K562 (cell line): ENCODE data around the gene DEF6. TPM values are rescaled to one million over a fixed set of nuclear protein-coding genes. Genes with fewer than 3 reads are reported as not detected.

ENCODE experiments used
- AFF1 ChIP-seq, 2 experiments: fragments of 450-650 bp; IDR thresholded peaks; 2 replicates each; pipeline ENCODE4 v1.6.1; 2018; ENCODE audit warnings: mild to moderate bottlenecking in 2 of 2, low read depth in 1 of 2; ENCODE audit not compliant: partially characterized antibody in 2 of 2
- ATF6 ChIP-seq: sonication (generic); formaldehyde crosslinking; IDR thresholded peaks from 2 replicates; pipeline ENCODE4 v1.4.0; 2020; ENCODE audit warnings: mild to moderate bottlenecking, missing genetic modification reagents
- CREB3 ChIP-seq: fragments of 450-650 bp; conservative IDR thresholded peaks from 2 replicates; pipeline ENCODE4 v1.6.1; 2016; ENCODE audit warnings: missing genetic modification characterization, low read depth, mild to moderate bottlenecking, missing compliant biosample characterization, moderate library complexity
- CREBBP ChIP-seq: IDR thresholded peaks from one replicate; pipeline ENCODE4 v1.6.1; 2012; ENCODE audit warnings: low read depth, mild to moderate bottlenecking, control low read depth, inconsistent platforms, low read length
- DACH1 ChIP-seq: fragments of 450-650 bp; IDR thresholded peaks from 2 replicates; pipeline ENCODE4 v1.6.1; 2018; ENCODE audit not compliant: partially characterized antibody
- E2F4 ChIP-seq: sonication (generic); formaldehyde crosslinking; IDR thresholded peaks from 2 replicates; pipeline ENCODE4 v1.8.0; 2022; ENCODE audit warnings: mild to moderate bottlenecking, low read depth, missing genetic modification reagents
- FOXK1 ChIP-seq: sonication (generic); formaldehyde crosslinking; IDR thresholded peaks from 2 replicates; pipeline ENCODE4 v1.8.0; 2022; ENCODE audit warnings: missing genetic modification reagents, mild to moderate bottlenecking, borderline replicate concordance
- MXI1 ChIP-seq: IDR thresholded peaks from 2 replicates; pipeline ENCODE4 v1.6.1; 2011; ENCODE audit warnings: low read depth, mild to moderate bottlenecking, improper control_type of control experiment, low read length
- PHB ChIP-seq: fragments of 250-450 bp; sonication (Bioruptor Pico); IDR thresholded peaks from 2 replicates; pipeline ENCODE4 v1.5.0; 2021
- POLR2A ChIP-seq: fragments of 450-650 bp; conservative IDR thresholded peaks from 2 replicates; pipeline ENCODE4 v1.6.1; 2016
- POU5F1 ChIP-seq: fragments of 150-350 bp; IDR thresholded peaks from 2 replicates; pipeline ENCODE4 v1.6.1; 2014; ENCODE audit warnings: borderline replicate concordance, low read length, low read depth, mild to moderate bottlenecking; ENCODE audit not compliant: partially characterized antibody
- RREB1 ChIP-seq: fragments of 250-450 bp; sonication (Bioruptor Pico); IDR thresholded peaks from 2 replicates; pipeline ENCODE4 v1.4.0; 2020
- ZNF146 ChIP-seq: IDR thresholded peaks from one replicate; pipeline ENCODE4 v1.6.1; 2018; ENCODE audit warnings: missing compliant biosample characterization; ENCODE audit not compliant: unreplicated experiment
- ZNF232 ChIP-seq: sonication (generic); formaldehyde crosslinking; IDR thresholded peaks from 2 replicates; pipeline ENCODE4 v1.8.0; 2022; ENCODE audit warnings: mild to moderate bottlenecking, missing genetic modification reagents
- polyA plus RNA-seq, 8 experiments: library from polyadenylated mRNA; depleted of rRNA in 4 of 8; stranded (reverse) in 5 of 8; unstranded in 3 of 8; fragments of >200 nt; fragmentation: Nextera tagmentation in 2 of 8; fragmentation: Illumina TruSeq in 1 of 8; extraction: Ambion mirVana in 2 of 8; extraction: Trizol in 1 of 8; gene quantifications; 2 replicates each; pipeline versions ENCODE4 v1.2.1 to v1.2.3, GENCODE V29; 2011 to 2014; ENCODE audit warnings: inconsistent platforms in 1 of 8, missing spikeins in 1 of 8
- total RNA-seq, 7 experiments: library from RNA; depleted of rRNA in 6 of 7; stranded (reverse); fragments of >200 nt in 6 of 7; fragmentation: Illumina TruSeq in 2 of 7; extraction: Trizol in 2 of 7; gene quantifications; 2 replicates each; pipeline versions ENCODE4 v1.2.1 to v1.2.3, GENCODE V29; 2011 to 2021; ENCODE audit warnings: low replicate concordance in 1 of 7

DEF6 gene
- total and polyA plus RNA-seq, 9 of the 15 experiments (the other 6 are each of a cell fraction or from before 2014, with no cell fraction given): 1.3 to 44.6 (median 22.7) TPM

GRCh38 chr6:35341557-35341956, 43.9 kb downstream of the DEF6 start (continued):
- TF ChIP-seq AFF1 (IDR thresholded peaks at IDR 0.05; ENCODE audit: low read depth in 1 of 2, partially characterized antibody in 2 of 2) (no peak), ZNF146 (CRISPR knock-in tag) (no peak), ATF6 (CRISPR knock-in tag) (no peak), FOXK1 (no peak), RREB1 (CRISPR knock-in tag) (no peak), POLR2A (no peak), PHB (CRISPR knock-in tag) (no peak), E2F4 (no peak), DACH1 (peak; percentile 66), MXI1 (no peak), CREB3 (tag) (no peak), ZNF232 (CRISPR knock-in tag) (no peak), POU5F1 (no peak), CREBBP (no peak)
